AG08396 (cell line): ENCODE data around the gene UQCRC2.
A peak's percentile ranks its signal among the peaks of the same experiment; 100 is the strongest.
"Not testable (repeated sequence)": the region's sequence is repeated elsewhere in the genome, so short reads cannot be mapped to it uniquely, and the experiment has no call there.

ENCODE experiments used
- DNase-seq: peaks from one replicate; pipeline ENCODE4 v3.0.0; 2012; ENCODE audit warnings: low spot score, mixed read lengths

UQCRC2 gene

DNA sequence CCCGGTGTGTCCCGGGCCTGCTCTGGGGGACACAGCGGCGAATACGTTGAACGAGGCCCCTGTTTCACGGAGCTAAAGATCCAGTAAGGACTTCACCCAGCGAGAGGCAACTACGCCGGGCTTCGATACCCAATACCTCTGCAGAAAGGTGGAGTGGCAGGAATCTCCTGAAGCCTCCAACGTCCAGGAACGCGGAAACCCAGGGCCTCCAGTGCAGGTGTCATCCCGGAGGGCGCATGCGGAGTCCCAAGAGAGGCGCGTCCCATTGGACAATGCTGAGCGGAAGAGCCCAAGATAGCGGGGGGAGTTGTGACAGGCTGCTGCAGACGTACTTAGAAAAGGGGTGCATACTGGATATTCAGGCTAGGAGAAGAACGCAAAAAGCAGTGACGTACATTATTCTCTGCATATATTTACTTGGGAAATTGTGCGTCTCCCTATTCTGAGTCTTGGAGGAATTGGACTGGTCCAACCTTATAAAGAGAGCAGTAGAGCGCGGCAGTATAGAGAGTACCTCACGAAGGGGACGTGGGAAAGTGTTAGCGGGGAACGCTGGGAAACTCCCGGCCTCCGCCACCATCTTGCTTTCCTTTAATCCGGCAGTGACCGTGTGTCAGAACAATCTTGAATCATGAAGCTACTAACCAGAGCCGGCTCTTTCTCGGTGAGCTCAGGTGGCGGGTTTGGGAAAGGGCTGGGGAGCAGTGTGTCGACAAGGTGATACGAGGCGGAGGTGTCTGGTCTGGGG lies at the start of gene UQCRC2:
Gene UQCRC2 (plus strand): TSS at position 569 of the 748 bp plus-strand sequence. CDS start 63 bp downstream, at position 632.
- peak; percentile 93 for DNase-seq

DNA sequence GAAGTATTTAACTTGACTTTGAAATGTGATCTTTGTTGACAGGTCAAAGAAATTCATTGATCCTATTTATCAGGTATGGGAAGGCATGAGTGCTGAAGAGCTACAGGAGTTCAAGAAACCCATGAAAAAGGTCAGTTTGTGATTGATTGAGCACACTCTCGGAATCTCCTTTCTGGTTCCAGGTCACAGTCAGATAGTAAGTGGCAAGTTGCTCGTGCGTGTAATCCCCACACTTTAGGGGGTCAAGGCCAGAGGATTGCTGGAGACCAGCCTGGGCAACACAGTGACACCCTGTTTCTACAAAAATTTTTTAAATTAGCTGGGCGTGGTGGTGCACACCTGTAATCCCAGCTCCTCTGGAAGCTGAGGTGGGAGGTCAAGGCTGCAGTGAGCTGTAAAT lies 20.5 kb upstream of the UQCRC2 start:
- DNase-seq = not testable (repeated sequence)

DNA sequence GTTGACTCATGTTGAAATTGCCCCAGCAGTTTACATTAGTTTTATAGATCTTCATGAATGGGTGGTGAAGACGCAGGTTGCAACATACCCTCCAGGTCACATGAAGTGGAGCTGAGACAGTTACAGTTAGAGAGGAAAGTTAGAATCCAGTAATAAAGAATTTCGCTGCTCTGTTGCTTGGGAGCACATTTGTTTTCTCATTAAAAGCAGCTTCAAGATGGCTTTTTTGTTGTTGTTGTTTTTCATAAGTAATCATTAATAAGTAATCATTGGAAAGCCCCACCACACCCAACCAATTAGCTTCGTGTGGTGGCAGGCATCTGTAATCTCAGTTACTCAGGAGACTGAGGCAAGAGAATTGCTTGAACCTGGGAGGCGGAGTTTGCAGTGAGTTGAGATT lies 19.8 kb upstream of the UQCRC2 start:
- DNase-seq = not testable (repeated sequence)

DNA sequence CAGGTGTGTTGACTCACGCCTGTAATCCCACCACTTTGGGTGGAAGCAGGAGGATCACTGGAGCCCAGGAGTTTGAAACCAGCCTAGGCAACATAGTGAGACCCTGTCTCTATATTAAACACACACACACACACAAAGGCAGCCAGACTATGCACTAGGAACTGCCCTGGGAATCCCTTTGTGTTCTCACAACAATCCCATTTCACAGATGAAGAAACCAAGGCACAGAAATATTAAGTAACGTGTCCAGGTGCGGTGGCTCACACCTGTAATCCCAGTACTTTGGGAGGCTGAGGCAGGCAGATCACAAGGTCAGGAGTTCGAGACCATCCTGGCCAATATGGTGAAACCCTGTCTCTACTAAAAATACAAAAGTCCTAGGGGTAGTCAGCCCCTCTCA lies 19.4 kb upstream of the UQCRC2 start:
- DNase-seq = not testable (repeated sequence)

DNA sequence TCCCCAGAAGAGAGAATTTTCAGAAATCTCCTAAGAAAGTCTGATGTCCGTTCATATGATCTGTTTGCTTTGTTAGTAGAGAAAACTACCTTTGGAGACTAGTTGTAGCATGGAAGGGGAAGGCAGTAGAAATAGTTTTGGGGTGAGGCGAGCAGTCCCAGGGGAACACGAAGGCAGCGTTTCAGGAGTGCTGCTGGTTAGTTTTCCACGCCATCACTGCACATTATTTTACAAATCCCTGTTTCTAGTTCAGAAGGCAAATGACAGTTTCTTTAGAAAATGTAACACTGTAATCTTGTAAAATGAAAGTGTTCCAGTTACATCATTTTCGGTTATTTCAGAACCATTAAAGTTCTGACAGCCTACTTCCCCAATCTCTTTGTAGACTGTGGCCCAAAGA lies 16.9 kb upstream of the UQCRC2 start:
- not testable (repeated sequence) for DNase-seq

DNA sequence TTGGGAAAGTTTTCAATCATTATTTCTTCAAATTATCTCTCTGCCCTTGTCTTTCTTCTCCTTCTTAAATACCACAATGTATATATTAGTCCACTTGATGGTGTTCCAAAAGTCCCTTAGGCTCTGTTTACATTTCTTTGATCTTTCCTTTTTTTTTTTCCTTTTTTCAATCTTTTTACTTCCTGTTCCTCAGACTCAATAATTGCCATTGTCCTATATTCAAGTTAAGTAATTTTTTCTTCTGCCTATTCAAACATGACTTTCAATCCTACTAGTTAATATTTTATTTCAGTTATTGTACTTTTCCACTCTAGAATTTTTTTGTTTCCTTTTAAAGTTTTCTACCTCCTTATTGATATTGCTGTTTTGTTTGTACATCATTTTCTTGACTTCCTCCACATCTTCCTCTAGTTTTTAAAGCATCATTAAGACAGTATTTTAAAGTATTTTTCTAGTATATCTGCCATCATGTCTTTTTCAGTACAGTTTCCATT lies 15.8 kb upstream of the UQCRC2 start:
- DNase-seq = no peak

DNA sequence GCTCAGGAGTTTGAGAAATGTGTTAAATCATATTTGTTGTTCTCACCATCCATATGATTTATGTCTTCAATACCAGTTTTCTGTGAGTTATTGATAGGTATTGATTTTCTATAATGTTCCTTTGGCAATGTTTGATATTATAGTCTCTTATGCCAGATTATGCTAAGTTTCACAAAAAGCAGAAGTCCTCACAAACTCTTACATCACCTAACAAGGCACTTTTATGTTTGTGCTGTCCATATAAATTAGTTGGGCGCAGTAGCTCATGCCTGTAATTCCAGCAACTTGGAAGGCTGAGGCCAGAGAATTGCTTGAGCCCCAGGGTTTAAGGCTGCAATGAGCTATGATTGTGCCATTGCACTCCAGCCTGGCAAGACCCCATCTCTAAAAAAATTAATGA lies 12.6 kb upstream of the UQCRC2 start:
- DNase-seq = no peak

DNA sequence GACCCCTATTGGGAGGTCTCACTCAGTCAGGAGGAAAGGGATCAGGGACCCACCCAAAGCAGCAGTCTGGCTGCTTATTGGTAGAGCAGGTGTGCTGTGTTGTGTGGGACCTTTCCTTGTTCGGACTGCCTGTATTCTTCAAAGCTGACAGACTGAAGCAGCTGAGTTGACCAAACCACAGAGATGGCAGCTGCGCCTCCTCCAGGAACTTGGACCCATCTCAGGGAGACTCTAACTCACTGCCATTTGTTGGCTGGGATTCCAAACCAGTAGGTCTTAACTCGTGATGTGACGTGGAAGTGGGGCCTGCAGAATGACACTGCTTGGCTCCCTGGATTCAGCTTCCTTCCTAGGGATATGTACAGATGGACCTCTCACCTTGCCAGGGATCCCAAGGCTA lies 9.6 kb upstream of the UQCRC2 start:
- DNase-seq = no peak

DNA sequence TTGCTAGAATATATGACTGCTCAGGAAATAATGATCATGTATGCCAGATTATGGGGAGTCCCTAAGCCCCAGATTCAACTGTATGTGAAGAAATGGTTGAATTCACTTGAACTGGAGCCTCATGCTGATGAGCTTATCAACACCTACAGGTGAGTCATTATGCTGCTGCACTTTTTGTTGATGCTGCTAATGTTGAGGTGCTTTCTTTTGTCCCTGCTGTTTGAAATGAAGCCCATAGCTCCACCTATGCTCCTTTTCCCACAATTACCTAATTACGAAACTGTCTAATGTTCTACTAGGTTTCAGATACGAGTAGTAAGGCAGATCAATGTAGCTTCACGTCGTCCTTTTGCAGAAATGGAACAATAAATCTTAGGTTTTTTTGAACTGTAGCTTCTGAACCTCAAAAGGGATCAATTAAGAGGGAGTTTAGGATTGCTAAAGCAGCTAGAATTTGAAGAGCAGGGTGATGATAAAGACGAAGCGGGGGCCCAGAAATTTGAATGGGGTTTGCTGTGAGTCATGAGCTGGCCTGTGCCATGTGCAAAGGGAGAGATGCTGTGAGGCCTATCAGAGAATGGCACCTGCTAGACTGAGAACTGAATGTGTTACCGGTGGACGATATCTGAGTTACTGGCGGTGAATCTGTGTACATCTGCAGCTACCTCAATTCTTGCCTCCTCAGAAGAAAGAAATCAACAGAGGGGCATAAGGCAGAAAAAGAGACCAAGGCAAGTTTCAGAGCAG lies 6.1 kb upstream of the UQCRC2 start:
- no peak for DNase-seq

DNA sequence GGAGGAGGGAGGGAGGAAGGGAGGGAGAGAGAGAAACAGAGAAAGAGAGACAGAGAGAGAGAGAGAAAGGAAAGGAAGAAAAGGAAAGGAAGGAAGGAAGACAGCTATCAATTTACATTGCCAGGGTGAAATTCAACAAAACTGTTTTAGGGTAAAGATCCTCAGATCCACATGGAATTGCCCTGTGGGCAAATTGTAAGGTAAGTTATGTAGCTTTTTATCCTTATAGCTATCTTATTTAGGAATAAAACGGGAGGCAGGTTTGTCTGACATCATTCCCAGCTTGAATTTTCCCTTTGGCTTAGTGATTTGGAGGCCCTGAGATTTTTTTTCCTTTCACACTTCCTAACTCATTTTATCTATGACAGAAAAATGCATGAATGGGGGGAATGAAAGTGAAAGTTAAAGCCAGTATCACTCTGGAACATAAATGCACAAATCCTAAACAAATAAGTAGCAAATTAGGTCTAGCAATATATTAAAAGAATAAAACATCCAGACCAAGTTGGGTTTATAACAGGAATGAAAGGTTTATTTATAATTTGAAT lies 3.4 kb upstream of the UQCRC2 start:
- DNase-seq = no peak

DNA sequence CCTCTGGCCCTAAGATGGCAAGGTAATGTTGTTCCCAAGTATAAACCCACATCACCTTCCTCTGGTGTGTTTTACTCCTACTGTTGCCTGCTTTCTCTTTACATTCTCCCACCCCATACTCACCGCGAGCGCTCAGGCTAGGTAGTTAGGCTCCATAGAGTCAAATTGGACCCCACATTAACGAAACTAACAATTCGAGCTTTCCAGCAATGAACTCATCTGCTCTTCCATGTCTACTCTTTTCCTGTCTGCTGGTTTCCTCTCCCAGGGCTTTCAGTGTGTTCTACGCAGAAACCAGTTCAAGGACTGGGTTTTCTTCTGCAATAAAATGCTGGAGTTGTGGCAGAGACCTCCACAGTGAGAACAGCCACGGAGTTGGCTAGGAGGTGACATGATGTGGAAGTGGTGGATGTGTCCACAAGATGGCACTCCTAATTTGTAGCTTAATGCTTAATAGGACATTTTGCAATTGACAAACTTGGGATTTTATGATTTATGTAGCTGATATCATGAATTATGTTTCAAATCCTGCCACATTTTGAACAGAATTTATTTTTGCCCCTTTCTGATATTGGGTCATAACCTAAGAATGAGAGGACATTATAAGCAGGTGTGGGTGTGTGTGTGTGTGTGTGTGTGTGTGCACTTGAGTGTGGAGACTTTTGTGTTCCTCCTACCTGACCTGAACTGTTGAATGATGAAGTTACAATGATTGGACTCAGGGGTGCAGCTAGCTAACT lies 2.2 kb upstream of the UQCRC2 start:
- DNase-seq = peak; percentile 26

DNA sequence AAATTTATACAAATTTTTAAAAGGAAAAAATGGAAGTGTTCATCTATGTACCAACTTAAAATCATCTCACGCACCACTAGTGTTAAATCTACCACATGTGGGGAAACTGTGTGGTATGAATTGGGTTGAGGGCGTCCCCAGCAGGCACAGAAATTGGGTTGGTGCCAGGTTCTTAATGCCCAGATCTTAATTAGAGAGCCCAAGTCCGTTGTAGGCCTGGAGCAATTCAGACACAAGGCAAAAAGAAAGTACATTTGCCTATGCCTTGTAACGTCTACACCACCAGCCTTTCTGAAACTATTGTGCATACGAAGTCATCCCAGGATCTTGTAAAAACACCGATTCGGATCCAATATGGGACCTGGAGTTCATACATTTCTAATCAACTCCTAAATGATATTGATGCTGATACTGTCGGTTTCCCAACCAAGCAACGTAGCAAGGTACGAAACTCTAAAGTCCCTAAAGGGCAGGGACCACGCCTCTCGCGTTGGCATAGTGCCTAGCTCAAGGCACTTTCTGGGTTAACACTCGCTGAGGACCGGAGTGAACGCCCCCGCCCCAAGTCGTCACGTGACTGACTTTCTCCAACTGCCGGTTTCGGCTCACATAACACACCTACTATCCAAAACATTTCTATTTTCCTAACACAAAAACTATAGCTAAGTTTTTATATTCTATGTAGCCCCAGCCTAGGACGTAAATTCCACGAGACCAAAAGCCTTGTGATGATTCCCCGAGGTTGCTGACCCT lies 945 bp upstream of the UQCRC2 start:
- DNase-seq = peak; percentile 55

DNA sequence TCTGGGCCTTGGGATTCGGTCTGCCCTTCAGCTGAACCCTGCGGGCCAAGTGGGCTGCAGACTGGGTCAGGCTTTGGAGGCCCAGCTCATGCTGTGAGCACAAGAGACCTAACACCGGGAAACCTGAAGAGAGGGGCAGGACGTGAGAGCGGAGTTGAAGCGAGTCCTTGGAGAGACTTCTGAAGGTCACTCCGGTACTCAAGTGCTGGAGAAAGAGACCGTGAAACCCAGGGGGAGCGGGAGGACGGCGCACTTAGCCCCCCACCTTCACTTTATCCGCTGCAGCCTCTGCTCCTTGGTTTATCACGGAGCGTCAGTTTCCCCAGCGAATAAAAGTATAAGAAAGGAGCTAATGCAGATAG lies 361 bp downstream of the UQCRC2 start:
- no peak for DNase-seq

DNA sequence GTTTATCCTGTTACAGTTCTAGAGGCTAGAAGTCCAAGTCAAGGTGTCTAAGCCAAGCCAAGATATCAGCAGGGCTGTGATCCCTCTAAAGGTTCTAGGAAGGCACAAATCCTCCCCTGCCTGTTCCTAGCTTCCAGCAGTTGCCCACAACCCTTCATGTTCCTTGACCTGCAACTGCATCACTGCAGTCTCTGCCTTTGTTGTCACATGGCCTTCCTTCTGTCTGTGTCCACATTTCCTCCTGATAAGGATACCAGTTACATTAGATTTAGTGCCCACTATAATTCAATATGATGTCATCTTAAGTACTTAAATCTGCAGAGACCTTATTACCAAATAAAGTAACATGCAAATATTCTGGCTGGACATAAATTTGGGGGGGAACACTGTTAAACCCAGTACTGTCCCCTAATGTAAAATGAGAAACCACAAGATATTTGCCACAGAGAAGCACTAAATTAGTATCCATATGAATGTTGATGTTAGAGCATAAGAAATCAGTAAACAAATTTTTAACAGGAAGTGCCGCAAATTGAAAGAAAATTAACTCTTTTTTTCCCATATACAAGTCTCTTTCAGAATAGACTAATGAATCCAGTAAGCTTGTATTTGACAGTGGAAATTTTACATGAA lies 4.7 kb downstream of the UQCRC2 start:
- DNase-seq = no peak

DNA sequence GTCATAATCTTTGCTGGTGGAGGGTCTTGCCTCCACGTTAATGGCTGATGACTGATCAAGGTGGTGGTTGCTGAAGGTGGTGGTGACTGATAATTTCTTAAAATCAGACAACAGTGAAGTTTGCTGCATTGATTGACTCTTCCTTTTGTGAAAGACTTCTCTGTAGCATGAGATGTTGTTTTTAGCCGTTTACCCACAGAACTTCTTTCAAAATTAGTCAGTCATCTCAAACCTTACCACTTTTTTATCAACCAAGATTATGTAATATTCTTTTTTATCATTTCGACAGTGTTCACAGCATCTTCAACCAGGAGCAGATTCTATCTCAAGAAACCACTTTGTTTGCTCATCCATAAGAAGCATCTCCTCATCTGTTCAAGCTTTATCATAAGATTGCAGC lies 5.9 kb downstream of the UQCRC2 start:
- no peak for DNase-seq

DNA sequence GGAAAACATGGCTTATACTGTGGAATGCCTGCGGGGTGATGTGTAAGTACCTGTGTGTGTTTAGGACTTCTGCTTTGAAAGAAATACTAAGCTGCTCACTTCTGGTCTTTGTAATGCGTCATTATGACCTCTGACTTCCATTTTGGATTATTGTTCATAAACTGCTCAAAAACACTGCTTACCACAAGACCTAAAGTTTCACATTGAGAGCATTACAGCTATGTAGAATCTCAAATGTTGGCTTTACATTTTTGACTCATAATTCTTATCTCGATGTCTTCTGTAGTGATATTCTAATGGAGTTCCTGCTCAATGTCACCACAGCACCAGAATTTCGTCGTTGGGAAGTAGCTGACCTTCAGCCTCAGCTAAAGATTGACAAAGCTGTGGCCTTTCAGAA lies 9.3 kb downstream of the UQCRC2 start:
- DNase-seq = no peak

DNA sequence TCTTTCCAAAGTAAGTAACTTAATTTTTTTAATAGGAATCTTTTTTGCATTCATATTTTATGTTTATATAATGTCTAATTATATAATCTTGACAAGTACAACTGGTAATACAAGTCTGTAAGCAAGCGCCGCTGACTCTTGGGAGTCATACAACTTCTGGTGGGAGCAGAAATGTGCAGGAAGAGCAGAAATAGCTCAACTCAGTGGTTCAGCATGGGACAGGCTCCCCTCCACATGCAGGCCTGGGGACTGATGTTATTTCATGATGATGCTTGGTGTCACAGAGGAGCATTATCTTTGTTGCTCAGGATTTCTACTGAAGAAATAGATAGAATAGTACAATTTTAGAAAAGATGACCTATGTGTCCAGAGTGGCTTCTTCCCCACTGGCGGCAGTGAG lies 10.7 kb downstream of the UQCRC2 start:
- no peak for DNase-seq

DNA sequence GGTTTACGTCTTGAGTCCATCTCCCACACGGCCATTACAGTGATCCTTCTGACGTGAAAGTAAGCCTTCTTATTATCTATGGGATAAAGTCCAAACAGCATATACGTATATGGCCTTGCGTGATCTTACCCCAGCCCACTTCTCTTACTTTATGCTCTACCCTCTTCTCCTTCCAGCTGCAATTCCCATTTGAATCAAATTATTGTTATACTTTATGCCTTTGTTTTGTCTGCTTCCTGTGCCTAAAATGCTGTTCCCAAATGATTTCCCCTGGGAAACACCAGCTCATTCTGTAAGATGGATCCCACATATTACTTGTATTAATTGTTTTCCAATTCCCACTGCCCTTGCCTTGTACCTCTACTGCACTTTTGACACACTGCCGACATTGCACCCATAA lies 11.2 kb downstream of the UQCRC2 start:
- DNase-seq = no peak

DNA sequence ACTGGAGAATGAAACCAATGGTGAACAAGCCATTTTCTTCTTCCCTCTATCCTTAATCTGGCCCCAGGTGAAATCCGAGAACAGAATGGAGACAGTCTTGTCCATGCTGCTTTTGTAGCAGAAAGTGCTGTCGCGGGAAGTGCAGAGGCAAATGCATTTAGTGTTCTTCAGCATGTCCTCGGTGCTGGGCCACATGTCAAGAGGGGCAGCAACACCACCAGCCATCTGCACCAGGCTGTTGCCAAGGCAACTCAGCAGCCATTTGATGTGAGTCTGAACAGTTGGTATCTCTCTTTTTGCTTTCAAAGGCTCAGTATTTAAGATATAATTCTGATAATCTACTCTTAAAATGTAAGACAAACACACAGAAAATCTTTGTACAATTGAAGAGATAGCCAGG lies 18.7 kb downstream of the UQCRC2 start:
- no peak for DNase-seq

DNA sequence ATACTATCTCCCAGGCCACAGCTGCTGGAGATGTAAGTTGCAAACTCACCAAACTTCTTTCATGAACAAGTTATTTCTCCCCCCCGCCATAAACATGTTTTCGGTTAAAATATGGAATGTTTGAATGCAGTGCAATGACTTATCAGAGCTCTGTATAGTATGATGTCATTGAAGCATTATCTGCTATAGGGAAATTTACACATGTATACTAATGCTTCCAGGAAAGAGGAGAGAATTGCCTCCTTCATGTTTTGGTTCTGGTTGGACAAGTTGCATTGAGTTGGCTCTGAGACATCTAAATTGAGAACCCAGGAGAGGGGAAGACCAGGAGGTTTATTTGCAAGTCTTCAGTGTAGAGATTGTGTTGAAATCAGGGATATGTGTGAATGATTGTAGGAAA lies 20.8 kb downstream of the UQCRC2 start:
- no peak for DNase-seq

DNA sequence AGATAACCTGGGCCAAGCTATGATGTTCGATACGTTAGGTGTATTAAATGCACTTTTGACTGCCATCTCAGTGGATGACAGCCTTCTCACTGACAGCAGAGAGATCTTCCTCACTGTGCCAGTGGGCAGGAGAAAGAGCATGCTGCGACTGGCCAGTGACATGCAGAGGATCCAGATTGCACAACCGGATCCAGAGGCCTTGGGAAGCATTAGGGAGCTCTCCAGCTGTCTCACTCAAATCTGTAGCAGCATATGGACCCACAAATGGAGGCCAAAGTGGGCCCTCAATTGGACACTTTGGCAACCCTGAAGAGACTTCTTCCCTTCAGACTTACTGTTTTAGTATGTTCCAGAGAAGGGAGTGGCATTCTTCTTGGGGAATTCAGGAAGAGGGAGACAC lies 26.9 kb downstream of the UQCRC2 start:
- no peak for DNase-seq
